Measurements from ENCODE around the gene SPTSSB.

SPTSSB gene

DNA sequence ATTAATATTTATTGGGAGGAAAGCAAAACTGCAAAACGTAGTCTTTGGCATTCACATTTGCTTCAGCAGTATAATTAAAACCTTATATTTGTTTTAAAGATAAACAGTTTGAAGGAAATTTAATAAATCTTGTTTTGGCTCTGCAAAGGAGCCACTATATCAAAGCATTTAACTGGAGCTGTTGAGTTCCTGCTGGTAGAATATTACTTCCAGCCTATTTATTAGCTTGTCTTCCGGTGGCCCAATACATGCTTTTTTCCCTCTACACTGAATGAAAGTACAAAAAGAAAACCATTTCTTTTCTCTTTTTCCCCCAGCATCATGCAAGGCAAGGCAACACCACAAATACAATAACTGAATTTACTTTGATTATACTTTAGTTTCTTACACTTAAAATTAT, 26.3 kb downstream of the SPTSSB start:
- DNase-seq: no peak
- Histone ChIP-seq H3K4me1 (peaks cover 0 to 5% (median 0%) of the 10 kb centered on the region in 4 donors), H3K27ac (no peak overlapping the region)

GRCh38 chr3:161343986-161344385, 27.3 kb downstream of the SPTSSB start:
- intact Hi-C loops (cut with DNase I; ENCODE audit: low total_unique reads): no loop called here
- DNase-seq: no peak
- H3K27ac ChIP-seq: no peak overlapping the region
- H3K27me3 ChIP-seq: no peaks in the 10 kb centered on the region
- no peaks in the 10 kb centered on the region for H3K9me3 ChIP-seq
- no peaks in the 10 kb centered on the region for H3K36me3 ChIP-seq
- peaks cover 0 to 6% (median 0%) of the 10 kb centered on the region in 4 donors for H3K4me1 ChIP-seq
- TF ChIP-seq CTCF (IDR thresholded peaks at IDR 0.05): no peak
- H3K4me3 ChIP-seq: no peak overlapping the region

More for the DNA sequence above, 26.3 kb downstream of the SPTSSB start:
- TF ChIP-seq CTCF (IDR thresholded peaks at IDR 0.05): no peak
- intact Hi-C loops (cut with DNase I; ENCODE audit: low total_unique reads): no loop called here
- Histone ChIP-seq H3K27me3 (no peaks in the 10 kb centered on the region), H3K36me3 (no peaks in the 10 kb centered on the region), H3K9me3 (no peaks in the 10 kb centered on the region), H3K4me3 (no peak overlapping the region)

DNA sequence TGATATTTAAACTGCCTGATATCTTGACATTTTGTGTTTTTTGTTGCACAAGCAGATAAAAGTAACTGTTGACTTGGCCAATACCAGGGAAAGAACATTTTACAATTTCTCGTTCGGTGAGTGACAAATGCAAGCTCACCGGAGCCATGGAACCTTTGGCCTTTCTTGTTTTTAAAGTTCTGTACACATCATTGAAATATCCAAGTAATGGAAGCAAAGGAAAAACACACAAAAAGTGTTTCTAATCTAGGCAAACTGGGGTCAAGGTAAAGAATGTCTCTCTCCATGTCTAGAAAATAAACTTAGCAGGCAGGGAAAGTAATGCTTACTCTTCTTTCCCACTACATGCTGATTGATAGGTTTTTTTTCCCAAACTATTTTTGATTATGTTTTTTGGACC, 27.8 kb downstream of the SPTSSB start:
- Histone ChIP-seq H3K27ac (no peak overlapping the region), H3K9me3 (no peaks in the 10 kb centered on the region), H3K4me3 (no peak overlapping the region), H3K36me3 (no peaks in the 10 kb centered on the region), H3K27me3 (no peaks in the 10 kb centered on the region), H3K4me1 (peaks cover 0 to 6% (median 0%) of the 10 kb centered on the region in 4 donors)
- DNase-seq: no peak
- intact Hi-C loops (cut with DNase I; ENCODE audit: low total_unique reads): no loop called here
- TF ChIP-seq CTCF (IDR thresholded peaks at IDR 0.05): no peak

DNA sequence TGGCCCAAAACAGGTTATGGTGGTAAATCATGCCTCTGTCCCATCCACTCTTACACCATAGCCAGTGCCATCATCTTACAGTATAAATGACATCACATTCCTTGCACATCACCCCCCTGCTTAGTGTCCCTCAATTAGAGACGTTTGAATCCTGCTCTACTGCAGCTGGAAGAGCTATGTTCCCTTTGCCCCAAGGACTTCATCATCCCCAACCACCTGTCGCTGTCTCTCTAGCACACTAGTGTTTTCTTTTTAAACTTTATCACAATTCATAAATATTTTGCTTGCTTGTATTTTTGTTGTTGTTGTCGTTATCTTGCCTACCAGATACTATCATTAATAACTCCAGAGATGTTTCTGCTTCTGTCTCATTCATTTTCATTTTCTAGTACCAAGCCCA, 28.7 kb downstream of the SPTSSB start:
- H3K9me3 ChIP-seq: no peaks in the 10 kb centered on the region
- H3K4me1 ChIP-seq: peaks cover 0 to 6% (median 0%) of the 10 kb centered on the region in 4 donors
- TF ChIP-seq CTCF (IDR thresholded peaks at IDR 0.05): no peak
- no peaks in the 10 kb centered on the region for H3K36me3 ChIP-seq
- DNase-seq: no peak
- no peak overlapping the region for H3K4me3 ChIP-seq
- H3K27me3 ChIP-seq: no peaks in the 10 kb centered on the region
- no peak overlapping the region for H3K27ac ChIP-seq
- intact Hi-C loops (cut with DNase I; ENCODE audit: low total_unique reads): no loop called here

DNA sequence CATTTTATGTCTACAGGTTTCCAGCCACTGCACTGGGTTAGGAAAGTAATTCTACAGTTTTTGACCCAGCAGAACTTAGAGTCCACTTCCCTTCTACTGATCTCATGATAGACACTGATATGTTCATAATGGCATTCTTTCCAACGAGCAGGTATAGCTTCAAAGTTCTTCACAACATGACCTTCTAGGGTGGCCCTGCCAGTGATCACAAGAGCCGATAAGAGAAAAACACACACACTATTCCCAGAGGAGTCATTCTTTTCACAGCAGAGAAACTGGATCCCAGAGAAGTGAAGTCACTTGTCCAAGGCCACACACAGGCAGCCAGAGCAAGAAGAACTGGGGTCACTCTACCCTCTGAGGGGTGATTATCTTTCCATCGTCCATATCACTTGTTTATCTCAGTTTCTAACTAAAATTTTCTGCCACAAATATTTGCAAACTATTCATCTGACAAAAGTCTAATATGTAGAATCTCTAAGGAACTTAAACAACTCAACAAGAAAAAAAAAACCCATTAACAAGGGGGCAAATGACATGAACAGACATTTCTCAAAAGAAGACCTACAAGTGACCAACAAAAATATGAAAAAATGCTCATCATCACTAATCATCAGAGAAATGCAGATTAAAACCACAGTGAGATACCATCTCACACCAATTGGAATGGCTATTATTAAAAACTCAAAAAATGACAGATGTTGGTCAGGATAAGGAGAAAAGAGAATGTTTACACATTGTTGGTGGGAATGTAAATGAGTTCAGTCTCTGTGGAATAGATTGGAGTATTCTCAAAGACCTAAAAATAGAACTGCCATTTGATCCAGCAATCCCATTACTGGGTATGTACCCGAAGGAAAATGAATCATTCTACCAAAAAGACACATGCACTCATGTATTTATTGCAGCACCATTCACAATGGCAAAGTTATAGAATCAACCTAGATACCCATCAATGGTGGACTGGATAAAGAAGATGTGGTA, 31.5 kb downstream of the SPTSSB start:
- Histone ChIP-seq H3K4me3 (no peak overlapping the region), H3K36me3 (no peaks in the 10 kb centered on the region), H3K4me1 (peaks cover 0 to 6% (median 0%) of the 10 kb centered on the region in 4 donors), H3K27me3 (no peaks in the 10 kb centered on the region), H3K9me3 (no peaks in the 10 kb centered on the region), H3K27ac (no peak overlapping the region)
- no peak for DNase-seq
- TF ChIP-seq CTCF (IDR thresholded peaks at IDR 0.05): no peak
- intact Hi-C loops (cut with DNase I; ENCODE audit: low total_unique reads): no loop called here
